SK-N-SH (cell line): Measurements from ENCODE around the gene RBM47. TPM values are rescaled to one million over a fixed set of nuclear protein-coding genes. Genes with fewer than 3 reads are reported as not detected.
"Not testable (repeated sequence)": the region's sequence is repeated elsewhere in the genome, so short reads cannot be mapped to it uniquely, and the experiment has no call there.

ENCODE experiments used
- CTCF ChIA-PET: fragments of 300-600, 350-600 bp; formaldehyde crosslinking; extraction: SDS; loops from one replicate; lab custom pipeline; 2021; lab: Yijun Ruan, JAX
- POLR2A ChIA-PET: fragments of 350-600 bp; sonication (Branson Sonifier 250); formaldehyde crosslinking; extraction: SDS; loops from one replicate; lab custom pipeline; 2020; ENCODE audit warnings: antibody characterized with exemption, inconsistent platforms; lab: Yijun Ruan, JAX
- DNase-seq: peaks from one replicate; pipeline ENCODE4 v3.0.0; 2012
- H2AFZ ChIP-seq: fragments of 200-600 bp; sonication (generic); 2 replicates; pipeline ENCODE4 v1.8.1; 2016; ENCODE audit warnings: antibody characterized with exemption, mild to moderate bottlenecking, low read depth
- H3F3A ChIP-seq: fragments of 200-600 bp; sonication (generic); replicated peaks from 2 replicates; pipeline ENCODE3; 2016; ENCODE audit warnings: antibody characterized with exemption, mild to moderate bottlenecking; ENCODE audit not compliant: insufficient read depth
- H3K27ac ChIP-seq, 2 experiments: fragments of 200-500 bp in 1 of 2; fragments of 200-600 bp in 1 of 2; sonication (Bioruptor generic) in 1 of 2; sonication (generic), shearing (Covaris generic) in 1 of 2; 2 replicates each; pipeline versions ENCODE4 v1.5.1 to v1.6.1; 2014 to 2016; ENCODE audit warnings: low read depth in 2 of 2, inconsistent platforms in 1 of 2, low read length in 1 of 2, mild to moderate bottlenecking in 1 of 2, mixed read lengths in 1 of 2
- H3K27me3 ChIP-seq: fragments of 200-600 bp; sonication (generic), shearing (Covaris generic); 2 replicates; pipeline ENCODE4 v1.6.1; 2016; ENCODE audit warnings: mixed run types; ENCODE audit not compliant: insufficient read depth
- H3K36me3 ChIP-seq, 2 experiments: fragments of 200-500 bp in 1 of 2; fragments of 200-600 bp in 1 of 2; sonication (Bioruptor generic) in 1 of 2; sonication (generic) in 1 of 2; replicated peaks in 1 of 2; 2 replicates each; pipeline versions ENCODE3 to v1.5.1; 2014 to 2016; ENCODE audit warnings: low read length in 1 of 2, mild to moderate bottlenecking in 1 of 2; ENCODE audit not compliant: insufficient read depth in 2 of 2, control insufficient read depth in 1 of 2
- H3K4me1 ChIP-seq, 2 experiments: fragments of 200-500 bp in 1 of 2; fragments of 200-600 bp in 1 of 2; sonication (Bioruptor generic) in 1 of 2; sonication (generic), shearing (Covaris generic) in 1 of 2; 2 replicates each; pipeline versions ENCODE4 v1.5.1 to v1.6.1; 2014 to 2016; ENCODE audit warnings: low read depth in 1 of 2, low read length in 1 of 2, mixed run types in 1 of 2; ENCODE audit not compliant: insufficient read depth in 2 of 2, control insufficient read depth in 1 of 2
- H3K4me2 ChIP-seq: fragments of 200-600 bp; sonication (generic), shearing (Covaris generic); 2 replicates; pipeline ENCODE4 v1.6.1; 2017; ENCODE audit warnings: mixed run types
- H3K4me3 ChIP-seq, 2 experiments: fragments of 200-500 bp in 1 of 2; fragments of 200-600 bp in 1 of 2; sonication (Bioruptor generic) in 1 of 2; sonication (generic), shearing (Covaris generic) in 1 of 2; 2 replicates each; pipeline versions ENCODE4 v1.5.1 to v1.8.1; 2014 to 2016; ENCODE audit warnings: low read depth in 2 of 2, inconsistent platforms in 1 of 2, low read length in 1 of 2, mild to moderate bottlenecking in 1 of 2, mixed read lengths in 1 of 2, moderate library complexity in 1 of 2
- H3K79me2 ChIP-seq: fragments of 200-600 bp; sonication (generic); 2 replicates; pipeline ENCODE4 v1.8.1; 2017; ENCODE audit warnings: mild to moderate bottlenecking; ENCODE audit not compliant: insufficient read depth
- H3K9ac ChIP-seq: fragments of 200-600 bp; sonication (generic); 2 replicates; pipeline ENCODE4 v1.6.1; 2017; ENCODE audit warnings: mixed run types
- H3K9me2 ChIP-seq: fragments of 200-600 bp; sonication (generic); 2 replicates; pipeline ENCODE4 v1.6.1; 2017; ENCODE audit warnings: mixed run types
- H3K9me3 ChIP-seq: fragments of 200-600 bp; sonication (generic); 2 replicates; pipeline ENCODE4 v1.6.1; 2017; ENCODE audit warnings: mixed run types, mild to moderate bottlenecking, moderate library complexity
- H4K20me1 ChIP-seq: fragments of 200-600 bp; sonication (generic); 2 replicates; pipeline ENCODE4 v1.6.1; 2017; ENCODE audit warnings: mild to moderate bottlenecking, mixed run types; ENCODE audit not compliant: insufficient read depth
- CHD2 ChIP-seq: fragments of 150-350 bp; IDR thresholded peaks from 2 replicates; pipeline ENCODE4 v1.6.1; 2018; ENCODE audit warnings: low read length; ENCODE audit not compliant: partially characterized antibody
- ELF1 ChIP-seq: IDR thresholded peaks from 2 replicates; pipeline ENCODE4 v1.4.0; 2012
- EZH2phosphoT487 ChIP-seq: fragments of 200-600 bp; sonication (generic); IDR thresholded peaks from 2 replicates; pipeline ENCODE4 v1.6.1; 2017; ENCODE audit warnings: low read depth, mixed run types, mild to moderate bottlenecking, antibody characterized with exemption, moderate library complexity, borderline replicate concordance
- FOXJ3 ChIP-seq: sonication (generic); formaldehyde crosslinking; IDR thresholded peaks from 2 replicates; pipeline ENCODE4 v1.5.1; 2020; ENCODE audit warnings: mild to moderate bottlenecking, missing genetic modification reagents
- FOXM1 ChIP-seq: IDR thresholded peaks from 2 replicates; pipeline ENCODE4 v1.4.0; 2012; ENCODE audit warnings: low read depth, mild to moderate bottlenecking
- GATA2 ChIP-seq: sonication (generic); formaldehyde crosslinking; IDR thresholded peaks from 2 replicates; pipeline ENCODE4 v1.5.0; 2020; ENCODE audit warnings: mild to moderate bottlenecking, missing genetic modification reagents
- MXI1 ChIP-seq: IDR thresholded peaks from 2 replicates; pipeline ENCODE4 v1.6.1; 2012; ENCODE audit warnings: mild to moderate bottlenecking, low read depth, low read length, improper control_type of control experiment
- RFX5 ChIP-seq: IDR thresholded peaks from 2 replicates; pipeline ENCODE4 v1.6.1; 2012; ENCODE audit warnings: mild to moderate bottlenecking, improper control_type of control experiment, low read length
- SIN3A ChIP-seq: IDR thresholded peaks from 2 replicates; pipeline ENCODE4 v1.6.1; 2012; ENCODE audit warnings: low read depth, mild to moderate bottlenecking, low read length, moderate library complexity, borderline replicate concordance
- SMC3 ChIP-seq: IDR thresholded peaks from 2 replicates; pipeline ENCODE4 v1.6.1; 2012; ENCODE audit warnings: low read depth, low read length, improper control_type of control experiment
- TAF1 ChIP-seq: IDR thresholded peaks from 2 replicates; pipeline ENCODE4 v1.6.1; 2012; ENCODE audit warnings: low read depth, mild to moderate bottlenecking, low read length, moderate library complexity, borderline replicate concordance
- TCF12 ChIP-seq: IDR thresholded peaks from 2 replicates; pipeline ENCODE4 v1.4.0; 2012
- TEAD4 ChIP-seq: IDR thresholded peaks from 2 replicates; pipeline ENCODE4 v1.4.0; 2012; ENCODE audit warnings: mild to moderate bottlenecking, borderline replicate concordance; ENCODE audit not compliant: insufficient read depth
- whole genome bisulfite sequencing: methylation state at CpG from one replicate; pipeline ENCODE4 v1.1.6; 2017; ENCODE audit warnings: low lambda C conversion rate; 5-methylcytosine and 5-hydroxymethylcytosine counted together
- polyA plus RNA-seq, 3 experiments: library from polyadenylated mRNA; depleted of rRNA; stranded (reverse); fragments of >200 nt; gene quantifications; 2 replicates each; pipeline ENCODE4 v1.2.3, GENCODE V29; 2012
- TF ChIP-seq, protein P1 (sequence below): IDR thresholded peaks from 2 replicates; pipeline ENCODE4 v1.4.0; 2012; ENCODE audit warnings: low read depth, borderline replicate concordance
- TF ChIP-seq, protein P2 (sequence below): IDR thresholded peaks from 2 replicates; pipeline ENCODE4 v1.4.0; 2012; ENCODE audit warnings: low read depth
- TF ChIP-seq, protein P3 (sequence below): fragments of 150-350 bp; IDR thresholded peaks from 2 replicates; pipeline ENCODE4 v1.6.1; 2017; ENCODE audit warnings: antibody characterized with exemption, low read length, low read depth, borderline replicate concordance
- TF ChIP-seq, protein P4 (sequence below): fragments of 200-600 bp; sonication (generic); IDR thresholded peaks from 2 replicates; pipeline ENCODE4 v1.6.1; 2017; ENCODE audit warnings: antibody characterized with exemption, mild to moderate bottlenecking, moderate library complexity

The RBM47 gene
- polyA plus RNA-seq, 1 of the 3 experiments (the other 2 are of a cell fraction) = 6.8 TPM

DNA sequence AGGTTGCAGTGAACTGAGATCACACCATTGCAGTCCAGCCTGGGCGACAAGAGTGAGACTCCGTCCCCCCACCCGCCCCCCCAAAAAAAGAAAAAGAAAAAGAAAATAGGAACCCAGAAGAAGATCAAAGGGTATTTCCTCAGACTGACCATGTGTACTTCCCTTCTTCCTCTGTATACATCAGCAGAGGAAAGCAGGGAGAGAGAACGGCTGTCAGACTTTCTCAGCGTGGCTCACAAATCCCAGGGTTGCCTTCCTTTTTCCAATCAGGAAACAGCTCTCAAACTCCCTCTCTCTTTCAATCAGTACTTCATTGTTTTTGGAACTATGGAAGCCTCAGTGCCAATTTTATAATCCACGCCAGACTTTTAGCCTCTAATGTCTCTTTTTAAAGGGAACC is 235.4 kb downstream of the RBM47 start:
- no peak for TF ChIP-seq CHD2
- no peak for TF ChIP-seq TCF12
- TF ChIP-seq FOXJ3 (CRISPR knock-in tag) = no peak
- TF ChIP-seq, protein P1, sequence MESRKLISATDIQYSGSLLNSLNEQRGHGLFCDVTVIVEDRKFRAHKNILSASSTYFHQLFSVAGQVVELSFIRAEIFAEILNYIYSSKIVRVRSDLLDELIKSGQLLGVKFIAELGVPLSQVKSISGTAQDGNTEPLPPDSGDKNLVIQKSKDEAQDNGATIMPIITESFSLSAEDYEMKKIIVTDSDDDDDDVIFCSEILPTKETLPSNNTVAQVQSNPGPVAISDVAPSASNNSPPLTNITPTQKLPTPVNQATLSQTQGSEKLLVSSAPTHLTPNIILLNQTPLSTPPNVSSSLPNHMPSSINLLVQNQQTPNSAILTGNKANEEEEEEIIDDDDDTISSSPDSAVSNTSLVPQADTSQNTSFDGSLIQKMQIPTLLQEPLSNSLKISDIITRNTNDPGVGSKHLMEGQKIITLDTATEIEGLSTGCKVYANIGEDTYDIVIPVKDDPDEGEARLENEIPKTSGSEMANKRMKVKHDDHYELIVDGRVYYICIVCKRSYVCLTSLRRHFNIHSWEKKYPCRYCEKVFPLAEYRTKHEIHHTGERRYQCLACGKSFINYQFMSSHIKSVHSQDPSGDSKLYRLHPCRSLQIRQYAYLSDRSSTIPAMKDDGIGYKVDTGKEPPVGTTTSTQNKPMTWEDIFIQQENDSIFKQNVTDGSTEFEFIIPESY = no peak
- TF ChIP-seq, protein P2, sequence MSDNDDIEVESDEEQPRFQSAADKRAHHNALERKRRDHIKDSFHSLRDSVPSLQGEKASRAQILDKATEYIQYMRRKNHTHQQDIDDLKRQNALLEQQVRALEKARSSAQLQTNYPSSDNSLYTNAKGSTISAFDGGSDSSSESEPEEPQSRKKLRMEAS = no peak
- TF ChIP-seq, protein P3, sequence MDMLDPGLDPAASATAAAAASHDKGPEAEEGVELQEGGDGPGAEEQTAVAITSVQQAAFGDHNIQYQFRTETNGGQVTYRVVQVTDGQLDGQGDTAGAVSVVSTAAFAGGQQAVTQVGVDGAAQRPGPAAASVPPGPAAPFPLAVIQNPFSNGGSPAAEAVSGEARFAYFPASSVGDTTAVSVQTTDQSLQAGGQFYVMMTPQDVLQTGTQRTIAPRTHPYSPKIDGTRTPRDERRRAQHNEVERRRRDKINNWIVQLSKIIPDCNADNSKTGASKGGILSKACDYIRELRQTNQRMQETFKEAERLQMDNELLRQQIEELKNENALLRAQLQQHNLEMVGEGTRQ = no peak
- TF ChIP-seq, protein P4, sequence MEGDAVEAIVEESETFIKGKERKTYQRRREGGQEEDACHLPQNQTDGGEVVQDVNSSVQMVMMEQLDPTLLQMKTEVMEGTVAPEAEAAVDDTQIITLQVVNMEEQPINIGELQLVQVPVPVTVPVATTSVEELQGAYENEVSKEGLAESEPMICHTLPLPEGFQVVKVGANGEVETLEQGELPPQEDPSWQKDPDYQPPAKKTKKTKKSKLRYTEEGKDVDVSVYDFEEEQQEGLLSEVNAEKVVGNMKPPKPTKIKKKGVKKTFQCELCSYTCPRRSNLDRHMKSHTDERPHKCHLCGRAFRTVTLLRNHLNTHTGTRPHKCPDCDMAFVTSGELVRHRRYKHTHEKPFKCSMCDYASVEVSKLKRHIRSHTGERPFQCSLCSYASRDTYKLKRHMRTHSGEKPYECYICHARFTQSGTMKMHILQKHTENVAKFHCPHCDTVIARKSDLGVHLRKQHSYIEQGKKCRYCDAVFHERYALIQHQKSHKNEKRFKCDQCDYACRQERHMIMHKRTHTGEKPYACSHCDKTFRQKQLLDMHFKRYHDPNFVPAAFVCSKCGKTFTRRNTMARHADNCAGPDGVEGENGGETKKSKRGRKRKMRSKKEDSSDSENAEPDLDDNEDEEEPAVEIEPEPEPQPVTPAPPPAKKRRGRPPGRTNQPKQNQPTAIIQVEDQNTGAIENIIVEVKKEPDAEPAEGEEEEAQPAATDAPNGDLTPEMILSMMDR = no peak
- TF ChIP-seq SMC3 = no peak
- no peak for TF ChIP-seq SIN3A
- TF ChIP-seq GATA2 (CRISPR knock-in tag) = no peak
- no peak for TF ChIP-seq TEAD4
- TF ChIP-seq ELF1 = no peak
- no peak for TF ChIP-seq TAF1
- no peak for TF ChIP-seq FOXM1
- TF ChIP-seq EZH2phosphoT487 = no peak
- no peak for TF ChIP-seq MXI1
- no peak for TF ChIP-seq RFX5
- Histone ChIP-seq H3K79me2 (no peaks in the 10 kb centered on the region), H3K4me3 (no peak overlapping the region), H3K27me3 (no peaks in the 10 kb centered on the region), H3F3A (no peaks in the 10 kb centered on the region), H4K20me1 (no peaks in the 10 kb centered on the region), H3K9me2 (no peaks in the 10 kb centered on the region), H3K9me3 (no peaks in the 10 kb centered on the region), H3K4me2 (no peak overlapping the region), H3K4me1 (no peaks in the 10 kb centered on the region), H3K36me3 (no peaks in the 10 kb centered on the region), H3K27ac (no peak overlapping the region), H2AFZ (no peak overlapping the region), H3K9ac (no peak overlapping the region)
- CTCF ChIA-PET = no interaction called here
- no peak for DNase-seq
- 90% methylated on average over 6 of the region's 6 CpGs for WGBS
- POLR2A ChIA-PET = no interaction called here

DNA sequence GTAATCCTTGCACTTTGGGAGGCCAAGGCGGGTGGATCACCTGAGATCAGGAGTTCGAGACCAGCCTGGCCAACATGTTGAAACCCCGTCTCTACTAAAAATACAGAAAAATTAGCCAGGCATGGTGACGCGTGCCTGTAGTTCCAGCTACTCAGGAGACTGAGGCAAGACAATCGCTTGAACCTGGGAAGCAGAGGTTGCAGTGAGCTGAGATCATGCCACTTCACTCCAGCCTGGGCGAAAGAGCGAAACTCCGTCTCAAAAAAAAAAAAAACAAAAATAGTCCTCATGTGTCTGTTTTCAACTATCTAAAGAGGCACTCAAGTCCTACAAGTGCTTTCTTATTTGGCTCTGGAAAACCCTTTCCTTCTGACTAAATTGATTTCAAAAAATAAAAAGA is 237.4 kb downstream of the RBM47 start:
- 91% methylated on average over 9 of the region's 9 CpGs for WGBS
- H3K4me1 ChIP-seq, H3K4me2 ChIP-seq, H3K4me3 ChIP-seq, H3K9ac ChIP-seq, H3K9me2 ChIP-seq, POLR2A ChIA-PET, H3K36me3 ChIP-seq, H3K79me2 ChIP-seq, H2AFZ ChIP-seq, H4K20me1 ChIP-seq, H3K27ac ChIP-seq, H3F3A ChIP-seq, H3K27me3 ChIP-seq, DNase-seq, H3K9me3 ChIP-seq: not testable (repeated sequence)
- CTCF ChIA-PET = interaction anchor here (1.4 kb wide), 1 partner anchor 505 kb away, joined by 3 read pairs; no protein-coding TSS in a partner anchor
